Measurements from ENCODE around the gene KRT75.

Gene KRT75

GRCh38 chr12:52419656-52420055, 14.5 kb downstream of the KRT75 start:
- no peak overlapping the region for H3K4me3 ChIP-seq (ENCODE audit: control insufficient read depth, low read depth, low read length)
- no peak for DNase-seq (ENCODE audit: low read depth)
- TF ChIP-seq CTCF (IDR thresholded peaks at IDR 0.05; ENCODE audit: control insufficient read depth, insufficient read depth, low read depth, low read length, missing control alignments), result no peak

DNA sequence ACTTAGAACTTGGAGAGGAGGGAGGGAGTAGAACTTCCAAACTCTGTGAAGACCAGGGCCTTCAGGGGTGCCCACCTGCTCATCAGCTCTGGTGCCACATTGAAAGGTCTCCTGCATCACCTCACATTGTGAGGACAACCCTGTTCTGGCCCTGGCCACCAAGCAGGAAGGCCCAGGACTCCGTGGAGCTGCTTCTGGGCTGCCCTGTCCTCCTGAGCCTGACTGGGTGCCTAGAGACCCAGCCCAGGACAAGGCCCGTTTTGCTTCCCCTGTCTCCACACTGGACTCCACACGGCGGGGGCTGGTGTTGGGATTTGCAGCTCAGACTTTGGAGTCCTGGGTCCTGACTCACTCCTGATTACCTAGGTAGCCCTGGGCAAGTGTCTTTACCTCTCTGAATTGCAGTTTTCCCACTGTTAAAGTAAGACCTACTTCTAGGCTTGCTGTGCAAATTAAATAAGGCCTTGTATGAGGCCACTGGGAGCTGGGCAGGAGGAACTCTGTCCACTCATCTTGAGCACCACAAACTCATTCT, 15.5 kb downstream of the KRT75 start:
- no peak for TF ChIP-seq CTCF (IDR thresholded peaks at IDR 0.05; ENCODE audit: control insufficient read depth, insufficient read depth, low read depth, low read length, missing control alignments)
- DNase-seq (ENCODE audit: low read depth), result no peak
- H3K4me3 ChIP-seq (ENCODE audit: control insufficient read depth, low read depth, low read length), result no peak overlapping the region

DNA sequence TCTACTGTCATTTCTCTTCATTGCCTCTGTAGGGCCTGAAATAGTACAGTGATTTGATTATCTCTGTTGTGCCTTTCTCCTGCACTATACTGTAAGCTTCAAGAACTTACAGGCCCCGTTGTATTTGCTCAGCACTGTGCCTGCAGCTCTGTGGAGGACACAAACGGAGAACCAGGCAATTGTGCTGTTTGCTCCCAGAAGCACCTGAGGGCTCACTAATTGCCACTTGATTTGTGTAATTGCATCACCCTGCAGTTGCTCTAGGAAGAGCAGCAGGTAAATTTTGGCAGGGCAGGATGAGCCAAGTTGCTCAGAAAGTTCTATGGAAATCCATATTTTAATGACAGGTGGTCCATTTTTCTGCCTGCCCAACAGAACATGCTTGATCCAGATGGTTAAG, 16.4 kb downstream of the KRT75 start:
- TF ChIP-seq CTCF (IDR thresholded peaks at IDR 0.05; ENCODE audit: control insufficient read depth, insufficient read depth, low read depth, low read length, missing control alignments), result no peak
- no peak for DNase-seq (ENCODE audit: low read depth)
- no peak overlapping the region for H3K4me3 ChIP-seq (ENCODE audit: control insufficient read depth, low read depth, low read length)

DNA sequence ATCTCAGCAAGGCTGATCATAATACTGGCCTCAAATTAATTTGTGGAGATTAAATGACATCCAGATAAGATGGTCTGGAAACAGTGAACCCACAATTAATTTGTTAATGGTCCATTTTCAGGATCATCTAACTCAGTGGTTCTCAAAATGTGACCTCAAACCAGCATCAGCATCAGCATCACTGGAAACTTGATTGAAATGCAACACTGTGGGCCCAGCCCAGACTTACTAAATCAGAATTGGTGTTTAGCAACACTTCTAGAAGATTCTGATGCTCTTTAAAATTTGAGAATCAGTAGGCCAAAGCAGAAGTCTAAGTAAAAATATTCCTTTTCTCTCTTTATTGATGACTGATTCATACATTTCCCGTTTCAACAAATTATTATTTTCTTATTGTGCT, 17.4 kb downstream of the KRT75 start:
- no peak for DNase-seq (ENCODE audit: low read depth)
- H3K4me3 ChIP-seq (ENCODE audit: control insufficient read depth, low read depth, low read length), result no peak overlapping the region
- no peak for TF ChIP-seq CTCF (IDR thresholded peaks at IDR 0.05; ENCODE audit: control insufficient read depth, insufficient read depth, low read depth, low read length, missing control alignments)

DNA sequence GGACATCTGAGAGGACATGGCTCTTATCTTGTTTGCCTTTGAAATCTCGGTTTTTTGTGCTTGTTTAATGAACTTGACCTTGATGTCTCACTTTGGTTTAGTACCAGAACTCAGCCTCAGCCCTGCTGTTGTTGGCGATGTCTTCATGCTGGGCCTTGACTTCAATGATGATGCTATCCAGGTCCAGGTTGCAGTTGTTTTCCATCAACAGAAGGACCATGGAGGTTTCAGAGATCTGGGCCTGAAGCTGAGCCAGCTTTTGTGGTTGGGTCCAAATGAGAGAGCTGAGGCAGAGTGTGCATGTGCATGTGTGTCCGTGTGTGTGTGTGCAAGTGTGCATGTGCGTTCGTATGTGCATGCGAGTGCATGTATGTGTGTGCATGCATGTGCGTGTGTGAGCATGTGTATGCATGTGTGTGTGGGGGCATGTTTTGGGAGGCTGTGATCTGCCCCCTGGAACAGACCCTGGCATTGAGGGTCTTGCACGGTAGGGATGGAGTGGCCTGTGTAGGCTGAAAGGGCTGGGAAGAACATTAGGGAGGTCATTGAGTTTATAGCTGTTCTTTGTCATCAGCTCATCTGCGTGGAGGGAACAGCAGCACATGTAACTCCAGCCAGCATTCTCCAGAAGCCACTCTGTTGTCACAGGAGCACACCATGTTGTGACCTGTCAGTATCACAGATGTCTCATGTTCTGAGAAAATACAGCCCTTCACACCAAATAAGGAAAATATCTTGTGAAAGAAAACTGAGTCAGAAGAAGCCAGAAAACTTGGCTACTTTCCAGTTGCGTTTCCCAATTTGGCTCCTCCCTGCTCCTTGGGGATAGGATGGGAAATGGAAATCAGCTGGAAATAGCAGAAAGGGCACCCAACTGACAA, 18.1 kb downstream of the KRT75 start:
- peak; percentile 55 for DNase-seq (ENCODE audit: low read depth)
- H3K4me3 ChIP-seq (ENCODE audit: control insufficient read depth, low read depth, low read length), result no peak overlapping the region
- no peak for TF ChIP-seq CTCF (IDR thresholded peaks at IDR 0.05; ENCODE audit: control insufficient read depth, insufficient read depth, low read depth, low read length, missing control alignments)

DNA sequence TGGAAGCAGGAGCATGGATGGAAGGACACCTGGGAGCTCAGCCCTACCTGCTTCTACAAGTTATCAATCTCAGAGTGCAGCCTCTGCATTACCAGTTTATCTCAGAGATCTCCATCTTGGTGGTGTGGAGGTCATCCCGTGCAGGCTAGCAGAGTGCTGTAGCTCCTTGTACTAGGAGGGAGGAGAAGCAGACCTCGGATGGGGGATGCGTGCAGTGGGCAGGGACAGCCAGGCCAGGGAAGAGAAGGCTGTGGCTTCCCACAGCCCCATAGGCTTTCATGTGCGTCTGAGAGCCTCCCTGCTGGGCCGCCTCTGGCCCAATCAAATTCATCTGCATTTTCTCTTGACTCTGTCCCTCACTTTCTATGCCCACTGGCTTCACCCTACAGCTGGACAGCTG, 19.2 kb downstream of the KRT75 start:
- no peak for TF ChIP-seq CTCF (IDR thresholded peaks at IDR 0.05; ENCODE audit: control insufficient read depth, insufficient read depth, low read depth, low read length, missing control alignments)
- no peak overlapping the region for H3K4me3 ChIP-seq (ENCODE audit: control insufficient read depth, low read depth, low read length)
- no peak for DNase-seq (ENCODE audit: low read depth)

Data from AG09309 (cell line).